KBM-7 (cell line): ENCODE data around the gene NHSL1.

Source experiments
- DNase-seq: peaks from one replicate; pipeline ENCODE4 v3.0.0-alpha.2; 2015
- in situ Hi-C: fragments of 300-500 bp; cut with MboI; formaldehyde crosslinking; loops from 2 replicates; pipeline ENCODE4 v1.14.3; 2020; ENCODE audit warnings: low sequenced_read_pairs, low pct_unique_long_range_greater_than_20kb, mixed read lengths

NHSL1 gene

GRCh38 chr6:138417493-138418117 lies 81.7 kb downstream of the NHSL1 start:
- in situ Hi-C loops = no loop called here
- no peak for DNase-seq

DNA sequence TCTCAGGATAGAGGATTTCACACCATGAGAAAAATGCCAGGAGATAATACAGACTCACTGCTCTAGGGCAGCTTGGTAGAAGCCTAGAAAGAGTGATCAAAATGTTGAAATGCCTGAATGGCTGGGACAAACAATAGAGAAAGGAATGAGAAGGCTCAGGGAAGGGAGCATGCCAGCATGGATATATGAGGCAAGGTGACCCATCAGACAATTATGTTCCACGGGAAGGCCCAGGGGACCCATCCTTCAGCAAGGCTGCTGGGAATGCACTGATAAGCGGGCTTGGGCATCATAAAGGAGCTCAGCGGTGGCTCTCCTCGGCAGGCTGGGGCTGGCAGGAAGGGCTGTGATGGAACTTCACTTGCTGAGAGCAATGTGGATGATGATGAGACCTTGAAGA lies 83.1 kb downstream of the NHSL1 start:
- DNase-seq = no peak
- in situ Hi-C loops = no loop called here

DNA sequence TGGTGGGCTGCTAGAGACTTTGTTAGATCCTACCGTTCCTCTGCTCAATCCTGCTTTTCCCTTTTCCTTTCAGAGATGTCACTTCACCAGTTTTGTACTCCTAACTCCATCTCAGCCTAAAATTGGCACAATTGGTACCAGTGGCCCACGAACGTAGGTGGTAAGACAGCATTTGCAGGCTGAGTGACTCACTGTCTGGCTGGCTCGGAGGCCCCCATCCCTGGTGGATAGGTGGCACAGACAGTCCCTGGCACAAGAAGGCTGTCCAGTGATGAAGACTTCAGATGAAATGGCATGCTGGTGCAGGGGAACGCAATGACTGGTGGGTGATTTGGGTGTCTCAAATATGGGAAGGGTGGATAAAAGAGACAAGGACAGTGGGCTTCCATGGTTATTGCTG lies 84.2 kb downstream of the NHSL1 start:
- DNase-seq = no peak
- in situ Hi-C loops = no loop called here

- DNase-seq = peak; percentile 82
- in situ Hi-C loops = no loop called here
Measured at GRCh38 chr6:138410972-138411880, 88.1 kb downstream of the NHSL1 start.

DNA sequence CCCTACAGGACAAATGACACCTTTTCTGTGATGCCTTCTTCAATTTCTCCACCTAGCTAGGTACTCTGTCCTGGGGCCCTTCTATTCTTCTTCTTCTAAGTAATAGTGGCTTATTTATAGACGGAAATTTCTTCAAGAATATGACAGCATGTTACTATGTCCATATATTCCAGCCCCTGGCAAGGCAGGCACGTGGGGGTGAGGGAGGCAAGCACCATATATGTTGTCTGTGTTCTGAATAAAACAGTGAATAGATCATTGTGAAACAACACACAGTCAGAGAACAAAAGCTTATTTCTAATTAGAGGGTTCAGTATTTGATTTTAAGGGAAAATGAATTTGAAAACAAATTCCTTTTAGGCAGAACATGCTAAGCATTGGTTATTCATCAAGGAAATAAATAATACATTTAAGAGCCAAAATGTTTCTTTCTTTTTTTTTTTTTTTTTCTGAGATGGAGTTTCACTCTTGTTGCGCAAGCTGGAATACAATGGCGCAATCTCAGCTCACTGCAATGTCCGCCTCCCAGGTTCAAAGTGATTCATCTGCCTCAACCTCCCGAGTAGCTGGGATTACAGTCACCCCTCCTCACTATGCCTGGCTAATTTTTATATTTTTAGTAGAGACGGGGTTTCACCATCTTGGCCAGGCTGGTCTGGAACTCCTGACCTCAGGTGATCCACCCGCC lies 89.1 kb downstream of the NHSL1 start:
- in situ Hi-C loops = no loop called here
- no peak for DNase-seq

GRCh38 chr6:138406443-138406842 lies 92.9 kb downstream of the NHSL1 start:
- peak; percentile 39 for DNase-seq
- in situ Hi-C loops = no loop called here

- in situ Hi-C loops = no loop called here
- no peak for DNase-seq
Measured at GRCh38 chr6:138405816-138406413, 93.4 kb downstream of the NHSL1 start.

DNA sequence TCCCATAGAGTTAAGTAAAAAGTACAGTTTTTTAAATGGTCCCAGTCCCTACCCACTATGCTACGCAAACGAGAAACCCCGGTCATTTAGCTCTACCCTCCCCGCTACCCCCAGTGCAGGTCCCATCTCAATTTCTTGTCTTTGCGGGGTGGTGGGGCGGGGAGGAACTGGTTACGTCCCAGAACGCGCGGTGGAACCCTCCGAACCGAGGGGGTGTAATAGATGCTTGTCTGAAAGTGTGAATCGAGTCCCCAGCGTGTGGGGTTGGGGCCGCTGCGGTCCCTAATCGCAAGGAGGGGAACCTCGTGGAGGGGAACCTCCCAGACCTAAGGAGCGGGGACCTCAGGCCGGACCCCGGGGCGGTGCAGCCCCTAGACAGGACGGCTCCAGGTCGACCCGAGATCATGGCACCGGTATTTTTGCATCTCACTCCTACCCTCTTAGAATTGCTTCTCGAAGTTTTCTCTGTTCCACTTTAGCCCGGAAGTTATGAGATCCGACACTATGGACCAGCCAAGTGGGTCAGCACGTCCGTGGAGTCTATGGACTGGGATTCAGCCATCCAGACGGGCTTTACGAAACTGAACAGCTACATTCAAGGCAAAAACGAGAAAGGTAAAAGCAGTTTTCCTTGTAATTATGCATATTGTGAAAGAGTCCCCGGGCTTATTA lies 94.5 kb downstream of the NHSL1 start:
- peak; percentile 48 for DNase-seq
- in situ Hi-C loops = no loop called here

DNA sequence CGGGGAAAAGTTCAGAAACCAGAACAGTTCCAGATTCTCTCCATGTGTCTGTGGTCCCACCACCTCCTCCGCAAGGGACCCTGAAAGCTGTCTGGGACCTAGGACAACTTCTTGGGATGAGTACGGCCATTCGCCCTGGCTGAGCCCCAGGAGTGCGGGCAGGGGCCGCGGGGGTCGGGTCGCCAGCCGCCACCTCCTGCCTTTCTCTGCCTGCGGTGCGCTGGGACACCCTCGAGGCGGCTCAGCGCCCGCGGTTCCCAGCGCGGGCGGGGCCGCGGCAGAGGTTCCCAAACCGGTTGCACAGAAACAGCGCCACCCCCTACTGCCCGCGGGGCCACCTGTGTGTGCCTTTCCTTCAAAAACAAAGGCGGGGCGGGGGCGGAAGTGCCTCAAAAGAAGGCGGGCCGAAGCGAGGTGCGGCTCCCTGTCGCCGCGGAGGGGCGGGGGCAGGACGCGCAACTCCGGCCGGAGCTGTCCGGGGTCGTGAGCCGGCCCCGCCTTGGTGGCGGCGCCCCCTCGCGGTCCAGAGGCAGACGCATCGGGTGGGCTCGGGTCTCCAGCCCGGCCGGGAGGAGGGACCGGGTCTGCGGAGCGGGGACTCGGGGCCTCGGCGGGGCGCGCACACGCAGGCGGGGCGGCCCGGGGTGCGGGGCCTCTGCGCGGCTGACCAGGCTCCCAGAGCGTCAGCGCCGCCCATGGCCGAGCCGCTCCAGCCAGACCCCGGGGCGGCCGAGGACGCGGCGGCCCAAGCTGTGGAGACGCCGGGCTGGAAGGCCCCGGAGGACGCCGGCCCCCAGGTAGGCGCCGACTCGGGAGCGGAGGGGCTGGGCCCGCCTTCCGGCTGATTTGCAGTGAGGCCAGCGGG lies 95.3 kb downstream of the NHSL1 start, which contains the start of gene HEBP2:
Gene HEBP2 (plus strand): TSS at position 423 of the 865 bp plus-strand sequence. CDS start 273 bp downstream, at position 696.
- DNase-seq = peak; percentile 97
- in situ Hi-C loops = no loop called here

GRCh38 chr6:138403324-138403800 lies 95.9 kb downstream of the NHSL1 start:
- peak; percentile 65 for DNase-seq
- in situ Hi-C loops = no loop called here

DNA sequence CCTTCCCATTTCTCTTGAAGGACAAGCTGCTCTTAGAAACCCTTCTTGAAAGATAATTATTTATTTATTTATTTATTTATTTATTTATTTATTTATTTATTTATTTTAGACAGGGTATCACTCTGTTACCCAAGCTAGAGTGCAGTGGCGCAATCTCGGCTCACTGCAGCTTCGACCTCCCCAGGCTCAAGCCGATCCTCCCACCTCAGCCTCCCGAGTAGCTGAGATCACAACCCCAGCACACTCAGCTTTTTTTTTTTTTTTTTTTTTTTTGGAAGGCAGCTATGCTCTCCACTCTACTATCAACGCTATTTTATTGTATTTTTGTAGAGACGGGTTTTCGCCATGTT lies 96.5 kb downstream of the NHSL1 start:
- in situ Hi-C loops = no loop called here

DNA sequence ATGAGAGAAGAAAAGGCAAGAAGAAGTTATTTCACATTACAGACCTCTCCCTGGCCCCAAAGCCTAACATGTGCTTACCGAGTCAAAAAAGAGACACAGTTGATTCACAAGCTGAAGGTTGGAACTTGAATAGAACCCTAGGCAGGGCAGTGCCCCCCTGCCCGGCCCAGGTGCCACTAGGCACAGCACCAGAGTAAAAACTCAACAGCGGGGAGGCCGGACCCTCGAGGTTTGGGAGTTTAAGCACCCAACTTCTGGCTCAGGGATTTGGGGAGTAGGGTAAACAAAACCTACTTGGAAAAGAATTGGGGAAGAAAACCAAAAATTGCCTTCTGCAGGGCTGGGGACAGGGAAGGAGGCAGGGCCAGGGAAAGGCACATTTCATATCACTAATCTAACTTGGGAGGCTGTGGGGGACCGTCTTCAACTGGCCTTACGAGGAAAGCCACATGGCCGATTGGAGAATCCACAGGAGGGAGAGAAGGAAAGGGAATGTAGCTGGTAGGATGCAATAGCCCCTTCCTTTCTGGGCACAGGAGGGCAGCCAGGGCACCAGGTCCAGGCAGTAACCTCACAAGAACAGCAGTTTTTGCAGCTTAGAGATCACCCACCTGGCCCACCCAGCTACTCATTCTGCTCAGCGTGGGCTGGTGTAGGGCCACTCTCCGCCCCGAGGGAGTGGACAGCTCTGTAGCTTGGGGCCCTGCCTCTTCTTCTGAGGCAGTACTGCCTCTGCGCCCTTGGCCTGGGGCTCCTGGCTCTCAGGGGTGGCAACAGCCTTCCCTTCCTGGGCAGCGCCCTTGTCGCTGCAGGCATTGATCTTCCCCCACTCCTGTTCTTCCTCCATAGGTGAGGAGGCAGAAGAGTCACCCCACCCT lies 97.1 kb downstream of the NHSL1 start:
- no peak for DNase-seq
- in situ Hi-C loops = no loop called here

More for the DNA sequence above, 96.5 kb downstream of the NHSL1 start:
- no peak for DNase-seq

- no peak for DNase-seq
- in situ Hi-C loops = no loop called here
Measured at GRCh38 chr6:138400326-138400725, 99.0 kb downstream of the NHSL1 start.

DNA sequence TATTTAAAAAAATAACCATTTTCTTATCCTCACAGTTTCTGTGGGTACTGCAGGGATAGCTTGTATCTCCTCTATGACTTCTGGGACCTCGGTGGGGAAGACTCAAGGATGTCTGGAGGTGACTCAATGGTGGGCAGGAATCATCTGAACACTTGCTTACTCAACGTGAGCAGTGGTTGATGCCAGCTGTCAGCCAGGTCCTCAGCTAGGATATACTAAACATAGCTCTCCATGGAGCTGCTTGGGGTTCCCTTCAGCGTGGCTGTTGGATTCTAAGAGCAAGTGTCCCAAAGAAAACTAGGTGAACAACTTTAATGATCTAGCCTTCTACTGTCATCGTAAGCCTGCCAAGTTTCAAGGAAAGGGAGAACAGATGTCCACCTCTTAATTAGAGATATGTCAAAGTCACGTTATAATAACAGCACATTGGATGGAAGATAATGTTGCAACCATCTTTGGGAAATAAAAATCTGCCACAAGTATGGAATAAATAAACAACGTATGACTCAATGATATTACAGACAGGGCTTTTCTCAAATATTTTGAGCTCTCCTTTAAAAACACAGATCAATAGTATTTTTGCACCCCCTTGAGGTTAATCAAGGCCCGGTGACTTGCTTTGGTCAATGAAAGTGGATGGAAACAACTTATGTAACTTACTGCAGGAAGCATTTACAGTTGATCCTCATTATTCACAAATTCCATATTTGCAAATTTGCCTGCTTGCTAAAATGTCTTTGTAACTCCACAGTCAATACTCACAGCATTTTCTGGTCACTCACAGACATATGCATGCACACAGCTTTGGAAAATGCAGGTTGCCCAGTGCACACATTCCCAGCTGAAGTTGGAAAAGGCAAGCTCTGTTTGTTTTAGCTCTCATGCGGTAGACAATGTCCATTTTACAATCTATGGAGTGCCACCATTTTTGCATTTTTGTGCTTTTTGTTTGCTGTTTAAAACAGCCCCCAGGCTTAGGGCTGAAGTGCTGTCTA lies 101.9 kb downstream of the NHSL1 start:
- DNase-seq = no peak
- in situ Hi-C loops = no loop called here

- in situ Hi-C loops = no loop called here
- no peak for DNase-seq
Measured at GRCh38 chr6:138396709-138397108, 102.6 kb downstream of the NHSL1 start.
